Activated T-helper 2 cell treated with anti-CD3 and anti-CD28 coated beads, Interferon-gamma antibody, Interleukin-2, Interleukin-4, amounts not matched to agents 10 μg/mL and 5 μg/mL and 100 μg/mL, durations not matched to agents 14 hours and 24 hours and 36 hours (primary cell): ENCODE measurements around the gene INSRR. TPM values are rescaled to one million over a fixed set of nuclear protein-coding genes. Genes with fewer than 3 reads are reported as not detected.
A peak's percentile ranks its signal among the peaks of the same experiment; 100 is the strongest.

ENCODE experiments used
- DNase-seq: peaks from one replicate; pipeline ENCODE4 v3.0.0; 2021; ENCODE audit warnings: low spot score
- H3K27ac Mint-ChIP-seq: one replicate; pipeline ENCODE4 v1.8.0; 2021; ENCODE audit warnings: mixed read lengths
- H3K27me3 Mint-ChIP-seq: one replicate; pipeline ENCODE4 v1.8.0; 2021; ENCODE audit warnings: low read depth, mixed read lengths
- H3K36me3 Mint-ChIP-seq: one replicate; pipeline ENCODE4 v1.8.0; 2021; ENCODE audit warnings: low read depth, mixed read lengths
- H3K4me1 Mint-ChIP-seq: one replicate; pipeline ENCODE4 v1.8.0; 2021; ENCODE audit warnings: low read depth, mixed read lengths
- H3K4me3 Mint-ChIP-seq: one replicate; pipeline ENCODE4 v1.8.0; 2021; ENCODE audit warnings: low read depth, mild to moderate bottlenecking, moderate library complexity, mixed read lengths
- H3K9me3 Mint-ChIP-seq: one replicate; pipeline ENCODE4 v1.8.0; 2021; ENCODE audit warnings: mixed read lengths
- intact Hi-C: fragments of 100-400 bp; cut with micrococcal nuclease; formaldehyde crosslinking; loops from one replicate; pipeline ENCODE4 v1.15.1; 2023
- total RNA-seq: library from RNA; stranded (reverse); gene quantifications from 2 replicates; pipeline ENCODE4 v1.2.3, GENCODE V29; 2022

The INSRR gene
- total RNA-seq, 1 donor from 2014 or later: 1.4 TPM

DNA sequence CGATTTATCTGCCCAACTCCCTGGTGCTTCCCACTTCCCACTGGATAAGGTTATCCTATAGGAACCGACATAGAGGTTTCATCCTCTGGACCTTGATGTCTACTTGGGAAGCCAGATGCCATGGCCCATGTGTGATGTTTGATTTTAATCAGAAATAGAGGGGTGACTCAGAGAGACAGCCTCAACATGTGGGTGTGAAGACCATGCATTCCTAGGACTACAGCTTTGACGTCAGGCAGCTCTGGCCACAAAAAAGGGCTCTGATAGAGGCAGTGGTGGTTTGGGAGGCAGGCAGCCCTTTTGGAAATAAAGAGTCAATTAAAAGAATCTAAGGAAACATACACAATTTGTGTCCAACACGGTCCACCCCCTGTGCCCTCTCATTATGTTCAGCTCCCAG, 37.1 kb downstream of the INSRR start:
- intact Hi-C loops: no loop called here
- DNase-seq: no peak
- H3K4me3 Mint-ChIP-seq: peak overlapping the region; percentile 9
- peak overlapping the region; percentile 67 for H3K27ac Mint-ChIP-seq
- no peaks in the 10 kb centered on the region for H3K27me3 Mint-ChIP-seq
- peaks cover 4% of the 10 kb centered on the region for H3K36me3 Mint-ChIP-seq
- peaks cover 45% of the 10 kb centered on the region for H3K4me1 Mint-ChIP-seq
- peaks cover 15% of the 10 kb centered on the region for H3K9me3 Mint-ChIP-seq

DNA sequence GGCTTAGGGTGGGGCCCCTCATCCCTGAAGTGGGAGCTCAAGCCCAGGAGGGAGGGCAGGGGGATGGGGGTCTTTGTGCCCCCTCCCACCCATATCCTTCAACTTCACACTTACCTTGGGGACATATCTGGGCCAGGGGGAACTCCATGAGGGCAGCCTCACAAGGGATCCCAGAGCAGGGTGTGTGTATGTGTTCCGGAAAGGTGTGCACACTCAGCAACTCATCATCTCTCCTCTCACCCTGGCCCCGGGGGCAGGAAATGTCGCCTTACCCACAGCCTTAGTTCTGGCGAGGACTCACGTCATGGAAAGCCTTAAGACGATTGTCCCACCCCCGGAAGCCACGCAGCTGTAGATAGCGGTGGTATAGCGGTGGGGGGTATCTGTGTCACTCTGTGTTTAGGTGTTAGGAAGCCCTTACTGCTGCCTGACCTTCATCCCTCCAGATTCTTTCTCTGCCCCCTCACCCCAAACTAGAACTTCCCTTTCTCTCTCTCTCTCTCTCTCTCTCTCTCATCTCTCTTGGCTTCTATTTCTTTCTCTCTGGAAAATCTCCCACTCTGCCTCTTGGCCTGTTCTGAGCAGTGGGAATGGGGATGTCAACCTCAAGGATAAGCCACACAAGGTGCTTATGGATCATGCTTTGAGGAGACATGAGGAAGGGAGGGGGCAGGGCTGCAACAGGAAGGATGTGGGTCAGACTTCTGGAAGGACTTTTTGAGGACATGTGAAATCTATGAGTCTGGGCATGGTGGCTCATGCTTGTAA, 42.2 kb downstream of the INSRR start, which contains the start of gene SH2D2A:
TSS of gene SH2D2A (minus strand) at position 288 of the 768 bp plus-strand sequence. CDS start at position 148, 140 bp downstream.
- H3K36me3 Mint-ChIP-seq: peaks cover 54% of the 10 kb centered on the region
- peaks cover 48% of the 10 kb centered on the region for H3K4me1 Mint-ChIP-seq
- peaks cover 12% of the 10 kb centered on the region for H3K9me3 Mint-ChIP-seq
- peak; percentile 94 for DNase-seq
- intact Hi-C loops: loop anchor here (1.0 to 2.0 kb wide), 4 partner anchors 20 to 88 kb away; partner anchors contain the start of genes ISG20L2, METTL25B and PRCC
- no peaks in the 10 kb centered on the region for H3K27me3 Mint-ChIP-seq
- H3K4me3 Mint-ChIP-seq: peak within 1 kb of the TSS; percentile 88
- peak within 1 kb of the TSS; percentile 100 for H3K27ac Mint-ChIP-seq

DNA sequence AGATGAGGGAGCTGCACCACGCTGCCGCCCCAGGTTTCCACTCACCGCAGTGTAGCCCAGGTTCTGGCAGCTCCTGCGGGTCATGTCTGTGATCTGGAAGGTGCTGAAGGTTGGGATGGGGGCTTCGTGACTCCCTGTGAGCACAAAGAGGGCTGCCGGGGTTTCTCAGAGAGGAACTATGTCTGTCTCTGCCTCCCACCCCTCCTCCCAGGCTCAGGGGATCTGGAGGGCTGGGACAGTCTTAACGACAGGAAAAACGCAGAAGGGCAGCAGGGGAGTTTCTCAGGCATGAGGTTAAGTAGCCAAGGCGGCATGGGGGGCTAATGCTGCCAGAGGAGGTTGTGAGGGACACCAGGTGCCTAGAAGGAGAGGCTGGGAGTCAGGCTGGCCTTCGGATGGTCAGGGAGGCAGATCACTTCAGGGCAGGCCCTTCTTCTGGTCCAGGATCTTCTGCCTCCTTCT, 42.9 kb downstream of the INSRR start:
- intact Hi-C loops: loop anchor here (1.0 to 2.0 kb wide), 4 partner anchors 20 to 87 kb away; partner anchors contain the start of genes ISG20L2, METTL25B and PRCC
- Mint-ChIP-seq H3K36me3 (peaks cover 61% of the 10 kb centered on the region), H3K27ac (peak overlapping the region; percentile 100), H3K9me3 (peaks cover 6% of the 10 kb centered on the region), H3K4me3 (peak overlapping the region; percentile 88), H3K27me3 (no peaks in the 10 kb centered on the region), H3K4me1 (peaks cover 48% of the 10 kb centered on the region)
- no peak for DNase-seq

DNA sequence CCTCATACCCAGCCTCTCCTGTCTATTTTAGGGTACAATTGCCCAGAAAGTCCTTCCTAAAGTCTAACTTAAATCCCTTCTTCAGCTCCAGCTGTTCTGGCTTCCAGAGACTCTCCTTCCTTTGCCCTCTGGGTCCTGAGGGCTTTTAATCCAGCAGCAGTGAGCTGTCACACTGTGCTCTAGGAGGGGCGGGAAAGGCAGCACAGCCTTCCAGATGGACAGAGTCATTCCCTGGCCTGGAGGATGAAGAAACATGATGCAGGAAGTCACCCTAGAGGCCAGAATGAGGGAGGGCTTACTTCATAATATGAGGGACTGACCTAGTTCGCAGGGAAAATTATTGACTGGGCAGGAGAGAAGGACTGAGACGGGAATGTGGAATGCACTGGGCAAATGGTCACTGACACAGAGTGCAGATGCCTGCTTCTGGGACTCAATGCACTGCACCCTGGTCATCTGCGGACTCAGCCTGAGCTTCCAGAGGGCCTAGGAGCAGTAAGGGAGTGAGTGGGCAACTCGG, 43.5 kb downstream of the INSRR start:
- Mint-ChIP-seq H3K27me3 (no peaks in the 10 kb centered on the region), H3K4me3 (peak overlapping the region; percentile 88), H3K27ac (peak overlapping the region; percentile 100), H3K9me3 (no peaks in the 10 kb centered on the region), H3K4me1 (peaks cover 45% of the 10 kb centered on the region), H3K36me3 (peaks cover 62% of the 10 kb centered on the region)
- intact Hi-C loops: no loop called here
- no peak for DNase-seq

- DNase-seq: no peak
- Mint-ChIP-seq H3K27me3 (no peaks in the 10 kb centered on the region), H3K4me3 (peak overlapping the region; percentile 88), H3K27ac (peak overlapping the region; percentile 100), H3K36me3 (peaks cover 68% of the 10 kb centered on the region), H3K4me1 (peaks cover 44% of the 10 kb centered on the region), H3K9me3 (no peaks in the 10 kb centered on the region)
- intact Hi-C loops: no loop called here
Measured at GRCh38 chr1:156814571-156815260, 44.2 kb downstream of the INSRR start.

DNA sequence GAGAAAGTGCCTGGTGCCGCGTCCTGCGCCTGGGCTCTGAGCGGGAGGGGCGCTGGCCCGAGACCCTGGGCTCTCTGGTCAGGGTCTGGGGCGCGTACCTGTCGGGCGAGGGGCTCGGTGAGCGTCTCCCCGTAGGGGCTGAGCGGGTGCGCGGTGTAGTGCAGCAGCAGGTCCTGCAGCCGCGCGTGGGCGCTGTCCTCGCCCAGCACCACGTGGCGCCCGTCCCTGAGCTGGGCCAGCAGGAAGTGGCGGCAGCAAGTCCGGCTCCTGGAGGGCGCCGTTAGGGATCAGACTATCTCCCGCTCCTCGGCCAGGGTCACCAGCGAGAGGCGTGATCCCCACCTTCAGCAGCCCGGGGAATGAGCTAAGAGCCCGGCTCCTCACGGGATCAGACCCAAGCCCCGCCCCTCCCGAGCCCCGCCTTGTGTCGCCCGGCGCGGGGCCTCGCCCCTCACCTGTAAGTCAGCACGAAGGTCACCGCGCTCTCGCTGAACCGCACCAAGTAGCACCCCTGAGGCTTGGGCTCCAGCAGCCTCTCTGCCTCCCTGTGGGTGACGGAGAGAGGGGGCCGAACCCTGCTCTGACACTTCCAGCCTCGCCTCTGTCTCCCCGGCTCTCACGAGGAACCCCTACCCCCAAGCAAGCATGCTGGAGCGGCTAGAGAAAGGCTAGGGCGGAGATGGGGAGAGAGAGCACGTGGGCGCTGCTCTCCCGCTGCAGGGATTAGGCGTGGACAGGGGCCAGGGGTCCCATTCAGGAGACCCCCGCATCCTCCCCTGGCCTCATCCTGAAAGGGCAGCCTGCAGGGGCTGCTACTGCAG, 45.0 kb downstream of the INSRR start:
- DNase-seq: peak; percentile 64
- Mint-ChIP-seq H3K27ac (peak overlapping the region; percentile 100), H3K9me3 (no peaks in the 10 kb centered on the region), H3K36me3 (peaks cover 76% of the 10 kb centered on the region), H3K27me3 (no peaks in the 10 kb centered on the region), H3K4me1 (peaks cover 48% of the 10 kb centered on the region), H3K4me3 (peak overlapping the region; percentile 88)
- intact Hi-C loops: no loop called here

GRCh38 chr1:156813298-156813697, 45.6 kb downstream of the INSRR start:
- no peak for DNase-seq
- intact Hi-C loops: no loop called here
- H3K27ac Mint-ChIP-seq: peak overlapping the region; percentile 50

DNA sequence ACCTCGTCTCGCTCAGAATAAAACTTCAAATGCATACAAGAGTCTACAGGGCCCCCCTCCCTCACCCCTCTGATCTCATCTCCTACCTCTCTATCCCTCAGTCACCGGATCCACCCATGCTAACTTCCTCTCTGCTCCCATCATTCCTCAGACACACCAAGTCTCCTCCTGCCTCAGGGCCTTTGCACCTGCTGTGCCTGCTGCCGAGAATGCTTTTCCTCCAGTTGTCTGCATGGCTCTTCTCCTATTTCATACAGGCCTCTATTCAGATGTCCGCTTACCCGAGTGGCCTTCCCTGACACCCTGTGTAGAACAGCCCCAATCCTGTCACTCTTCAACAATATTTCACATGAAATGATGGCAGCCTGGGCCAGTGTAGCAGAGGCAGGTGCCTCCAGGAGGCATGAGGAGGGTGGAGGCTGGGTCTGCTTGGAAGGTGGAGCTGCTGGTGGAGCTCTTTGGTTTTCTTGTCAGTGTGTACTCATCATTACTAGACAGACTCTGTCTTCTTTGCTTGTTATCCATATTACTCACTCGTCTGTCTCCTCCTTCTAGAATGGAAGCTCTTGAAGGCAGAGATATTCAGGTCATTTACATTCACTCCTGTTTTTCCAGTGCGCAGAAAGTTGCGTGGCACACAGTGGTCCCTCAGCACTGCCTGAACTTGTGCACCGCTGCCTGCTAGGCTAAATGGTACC, 46.5 kb downstream of the INSRR start:
- DNase-seq: no peak
- H3K4me1 Mint-ChIP-seq: peaks cover 57% of the 10 kb centered on the region
- intact Hi-C loops: no loop called here
- peaks cover 91% of the 10 kb centered on the region for H3K36me3 Mint-ChIP-seq
- peak overlapping the region; percentile 88 for H3K4me3 Mint-ChIP-seq
- no peaks in the 10 kb centered on the region for H3K9me3 Mint-ChIP-seq
- H3K27me3 Mint-ChIP-seq: no peaks in the 10 kb centered on the region
- H3K27ac Mint-ChIP-seq: peak overlapping the region; percentile 28

More at GRCh38 chr1:156813298-156813697, 45.6 kb downstream of the INSRR start:
- H3K36me3 Mint-ChIP-seq: peaks cover 82% of the 10 kb centered on the region
- peaks cover 52% of the 10 kb centered on the region for H3K4me1 Mint-ChIP-seq
- H3K27me3 Mint-ChIP-seq: no peaks in the 10 kb centered on the region
- H3K4me3 Mint-ChIP-seq: peak overlapping the region; percentile 88
- H3K9me3 Mint-ChIP-seq: no peaks in the 10 kb centered on the region

GRCh38 chr1:156811168-156811567, 47.7 kb downstream of the INSRR start:
- no peaks in the 10 kb centered on the region for H3K9me3 Mint-ChIP-seq
- intact Hi-C loops: no loop called here
- peaks cover 98% of the 10 kb centered on the region for H3K36me3 Mint-ChIP-seq
- H3K4me1 Mint-ChIP-seq: peaks cover 60% of the 10 kb centered on the region
- H3K27me3 Mint-ChIP-seq: no peaks in the 10 kb centered on the region
- H3K4me3 Mint-ChIP-seq: peak overlapping the region; percentile 88
- no peak for DNase-seq
- peak overlapping the region; percentile 28 for H3K27ac Mint-ChIP-seq

- peak overlapping the region; percentile 53 for H3K27ac Mint-ChIP-seq
- peaks cover 93% of the 10 kb centered on the region for H3K36me3 Mint-ChIP-seq
- intact Hi-C loops: no loop called here
- no peak overlapping the region for H3K4me3 Mint-ChIP-seq
- DNase-seq: no peak
- H3K9me3 Mint-ChIP-seq: no peaks in the 10 kb centered on the region
- peaks cover 60% of the 10 kb centered on the region for H3K4me1 Mint-ChIP-seq
- no peaks in the 10 kb centered on the region for H3K27me3 Mint-ChIP-seq
Measured at GRCh38 chr1:156809711-156810366, 49.1 kb downstream of the INSRR start.

GRCh38 chr1:156809281-156809680, 49.6 kb downstream of the INSRR start:
- H3K27ac Mint-ChIP-seq: peak overlapping the region; percentile 25
- peaks cover 93% of the 10 kb centered on the region for H3K36me3 Mint-ChIP-seq
- peaks cover 58% of the 10 kb centered on the region for H3K4me1 Mint-ChIP-seq
- DNase-seq: no peak
- H3K27me3 Mint-ChIP-seq: no peaks in the 10 kb centered on the region
- no peaks in the 10 kb centered on the region for H3K9me3 Mint-ChIP-seq
- intact Hi-C loops: no loop called here
- no peak overlapping the region for H3K4me3 Mint-ChIP-seq
